ENCODE data around the gene C12orf50.
"Not testable (repeated sequence)": the region's sequence is repeated elsewhere in the genome, so short reads cannot be mapped to it uniquely, and the experiment has no call there.

C12orf50 gene

GRCh38 chr12:88029093-88029665, at the start of gene C12orf50:
TSS of gene C12orf50 (minus strand) at chr12:88029401. CDS start at chr12:88026962, 2,439 bp downstream.
- no peak for DNase-seq

- no peak for DNase-seq
These were observed 38.1 kb upstream of the C12orf50 start for GRCh38 chr12:88067301-88067700.

- DNase-seq: no peak
These were observed 34.2 kb upstream of the C12orf50 start for GRCh38 chr12:88063375-88063774.

GRCh38 chr12:88062474-88062873, 33.3 kb upstream of the C12orf50 start:
- DNase-seq: no peak

- no peak for DNase-seq
These were observed 29.5 kb upstream of the C12orf50 start for GRCh38 chr12:88058719-88059077.

- no peak for DNase-seq
These were observed 29.0 kb upstream of the C12orf50 start for GRCh38 chr12:88057994-88058718.

- DNase-seq: no peak
These were observed 27.4 kb upstream of the C12orf50 start for GRCh38 chr12:88056571-88056970.

- DNase-seq: no peak
These were observed 23.5 kb upstream of the C12orf50 start for GRCh38 chr12:88052686-88053085.

- DNase-seq: no peak
These were observed 14.8 kb upstream of the C12orf50 start for GRCh38 chr12:88044035-88044434.

GRCh38 chr12:88037770-88038169, 8.6 kb upstream of the C12orf50 start:
- no peak for DNase-seq

- DNase-seq: no peak
These were observed 7.3 kb upstream of the C12orf50 start for GRCh38 chr12:88036353-88036965.

GRCh38 chr12:88035907-88036289, 6.7 kb upstream of the C12orf50 start:
- DNase-seq: no peak

- peak; percentile 77 for DNase-seq
These were observed 6.2 kb upstream of the C12orf50 start for GRCh38 chr12:88035271-88035906.

- not testable (repeated sequence) for DNase-seq
These were observed 2.0 kb upstream of the C12orf50 start for GRCh38 chr12:88031161-88031560.

GRCh38 chr12:88026196-88026595, 3.0 kb downstream of the C12orf50 start:
- DNase-seq: no peak

- DNase-seq: no peak
These were observed 11.2 kb downstream of the C12orf50 start for GRCh38 chr12:88017964-88018363.

- no peak for DNase-seq
These were observed 13.4 kb downstream of the C12orf50 start for GRCh38 chr12:88015825-88016224.

- no peak for DNase-seq
These were observed 17.4 kb downstream of the C12orf50 start for GRCh38 chr12:88011755-88012154.

- no peak for DNase-seq
These were observed 22.9 kb downstream of the C12orf50 start for GRCh38 chr12:88006351-88006750.

- no peak for DNase-seq
These were observed 27.9 kb downstream of the C12orf50 start for GRCh38 chr12:88001327-88001726.

- DNase-seq: no peak
These were observed 33.5 kb downstream of the C12orf50 start for GRCh38 chr12:87995581-87996178.

- no peak for DNase-seq
These were observed 37.7 kb downstream of the C12orf50 start for GRCh38 chr12:87991483-87991882.

- no peak for DNase-seq
These were observed 40.7 kb downstream of the C12orf50 start for GRCh38 chr12:87988534-87988933.

Measured in activated effector memory CD4-positive, alpha-beta T cell treated with Interleukin-2 at 50 U/mL for 16 hours (primary cell).